Measurements from ENCODE around the gene TSHZ2. TPM values are rescaled to one million over a fixed set of nuclear protein-coding genes. Genes with fewer than 3 reads are reported as not detected.

Gene TSHZ2
- total RNA-seq, 1 donor from 2014 or later, result 1.2 TPM

DNA sequence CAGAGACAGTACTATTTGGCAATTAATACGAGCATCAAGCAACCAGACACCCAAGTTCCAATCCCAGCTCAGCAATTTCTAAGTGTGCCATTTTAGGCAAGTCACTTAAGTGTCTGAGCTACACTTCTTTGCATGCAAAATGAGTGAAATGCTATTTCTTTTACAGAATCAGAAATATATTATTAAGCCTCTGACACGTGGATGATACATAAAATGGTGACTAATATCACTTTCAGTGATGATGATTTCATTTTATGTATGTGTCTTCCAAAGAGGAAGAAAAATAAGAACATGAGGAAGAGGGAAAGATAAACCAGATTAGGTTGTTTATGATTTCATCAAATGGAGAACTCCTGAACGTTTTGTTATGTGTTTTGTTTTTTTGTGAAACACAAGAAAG lies 158.6 kb downstream of the TSHZ2 start:
- no peaks in the 10 kb centered on the region for H3K27me3 ChIP-seq (ENCODE audit: insufficient read depth, low read length)
- H3K4me3 ChIP-seq (ENCODE audit: insufficient read depth, low read depth, low read length), result no peak overlapping the region
- H3K9me3 ChIP-seq (ENCODE audit: insufficient read depth, low read depth, low read length), result no peaks in the 10 kb centered on the region
- no peak overlapping the region for H3K9ac ChIP-seq (ENCODE audit: low read length)
- H3K4me1 Mint-ChIP-seq (ENCODE audit: low read depth, unreplicated experiment), result no peaks in the 10 kb centered on the region
- DNase-seq (ENCODE audit: low read depth) (no peak), FAIRE-seq (peak; percentile 73)
- H3K4me2 ChIP-seq (ENCODE audit: low read length), result no peak overlapping the region
- H2AFZ ChIP-seq (ENCODE audit: low read depth, low read length), result no peak overlapping the region
- H3K27ac Mint-ChIP-seq (ENCODE audit: unreplicated experiment), result no peak overlapping the region
- H3K36me3 Mint-ChIP-seq (ENCODE audit: low read depth, unreplicated experiment), result no peaks in the 10 kb centered on the region
- H3K79me2 ChIP-seq (ENCODE audit: insufficient read depth, low read length), result no peaks in the 10 kb centered on the region
- TF ChIP-seq, protein P1, sequence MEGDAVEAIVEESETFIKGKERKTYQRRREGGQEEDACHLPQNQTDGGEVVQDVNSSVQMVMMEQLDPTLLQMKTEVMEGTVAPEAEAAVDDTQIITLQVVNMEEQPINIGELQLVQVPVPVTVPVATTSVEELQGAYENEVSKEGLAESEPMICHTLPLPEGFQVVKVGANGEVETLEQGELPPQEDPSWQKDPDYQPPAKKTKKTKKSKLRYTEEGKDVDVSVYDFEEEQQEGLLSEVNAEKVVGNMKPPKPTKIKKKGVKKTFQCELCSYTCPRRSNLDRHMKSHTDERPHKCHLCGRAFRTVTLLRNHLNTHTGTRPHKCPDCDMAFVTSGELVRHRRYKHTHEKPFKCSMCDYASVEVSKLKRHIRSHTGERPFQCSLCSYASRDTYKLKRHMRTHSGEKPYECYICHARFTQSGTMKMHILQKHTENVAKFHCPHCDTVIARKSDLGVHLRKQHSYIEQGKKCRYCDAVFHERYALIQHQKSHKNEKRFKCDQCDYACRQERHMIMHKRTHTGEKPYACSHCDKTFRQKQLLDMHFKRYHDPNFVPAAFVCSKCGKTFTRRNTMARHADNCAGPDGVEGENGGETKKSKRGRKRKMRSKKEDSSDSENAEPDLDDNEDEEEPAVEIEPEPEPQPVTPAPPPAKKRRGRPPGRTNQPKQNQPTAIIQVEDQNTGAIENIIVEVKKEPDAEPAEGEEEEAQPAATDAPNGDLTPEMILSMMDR (IDR thresholded peaks at IDR 0.05; ENCODE audit: insufficient read depth, low read depth, low read length), result no peak
- TF ChIP-seq EZH2 (IDR thresholded peaks at IDR 0.05; ENCODE audit: insufficient read depth, low read length), result no peak
- no peaks in the 10 kb centered on the region for H3K36me3 ChIP-seq (ENCODE audit: insufficient read depth, low read length)
- H3K9me3 Mint-ChIP-seq (ENCODE audit: unreplicated experiment), result peaks cover 2% of the 10 kb centered on the region
- no peaks in the 10 kb centered on the region for H4K20me1 ChIP-seq (ENCODE audit: insufficient read depth, low read length)
- peaks cover 15% of the 10 kb centered on the region for H3K27me3 Mint-ChIP-seq (ENCODE audit: low read depth, unreplicated experiment)
- no peak overlapping the region for H3K4me3 Mint-ChIP-seq (ENCODE audit: unreplicated experiment)
- no peak overlapping the region for H3K27ac ChIP-seq (ENCODE audit: low read depth, low read length)
- peaks cover 2% of the 10 kb centered on the region for H3K4me1 ChIP-seq (ENCODE audit: insufficient read depth, low read length)

DNA sequence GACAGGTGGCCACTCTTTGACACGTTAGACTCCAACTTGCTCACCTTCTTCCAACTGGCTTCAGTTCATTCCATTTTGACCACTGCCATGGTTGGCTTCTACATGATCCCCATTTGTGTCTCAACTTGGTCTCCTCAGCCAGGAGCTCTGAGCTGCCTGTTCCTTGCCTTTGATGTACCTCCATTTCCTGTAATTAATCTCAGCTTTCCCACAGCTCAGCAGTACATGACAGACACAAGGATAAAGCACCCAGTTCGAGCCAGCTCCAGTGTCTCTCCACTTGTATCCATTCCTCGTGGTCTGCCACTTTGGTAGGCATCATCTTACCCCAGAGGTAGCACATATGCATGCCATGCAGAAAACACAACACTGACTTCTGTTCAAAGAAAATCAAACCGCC lies 161.0 kb downstream of the TSHZ2 start:
- Mint-ChIP-seq H3K36me3 (ENCODE audit: low read depth, unreplicated experiment) (no peaks in the 10 kb centered on the region), H3K27me3 (ENCODE audit: low read depth, unreplicated experiment) (peaks cover 15% of the 10 kb centered on the region), H3K9me3 (ENCODE audit: unreplicated experiment) (peaks cover 2% of the 10 kb centered on the region), H3K27ac (ENCODE audit: unreplicated experiment) (no peak overlapping the region), H3K4me1 (ENCODE audit: low read depth, unreplicated experiment) (no peaks in the 10 kb centered on the region), H3K4me3 (ENCODE audit: unreplicated experiment) (no peak overlapping the region)
- H3K9ac ChIP-seq (ENCODE audit: low read length), result no peak overlapping the region
- H3K79me2 ChIP-seq (ENCODE audit: insufficient read depth, low read length), result no peaks in the 10 kb centered on the region
- no peak overlapping the region for H3K4me2 ChIP-seq (ENCODE audit: low read length)
- FAIRE-seq (no peak), DNase-seq (ENCODE audit: low read depth) (peak; percentile 18)
- no peak overlapping the region for H2AFZ ChIP-seq (ENCODE audit: low read depth, low read length)
- H3K9me3 ChIP-seq (ENCODE audit: insufficient read depth, low read depth, low read length), result no peaks in the 10 kb centered on the region
- H3K4me3 ChIP-seq (ENCODE audit: insufficient read depth, low read depth, low read length), result no peak overlapping the region
- H3K4me1 ChIP-seq (ENCODE audit: insufficient read depth, low read length), result no peaks in the 10 kb centered on the region
- TF ChIP-seq, protein P1 (IDR thresholded peaks at IDR 0.05; ENCODE audit: insufficient read depth, low read depth, low read length), result no peak
- TF ChIP-seq EZH2 (IDR thresholded peaks at IDR 0.05; ENCODE audit: insufficient read depth, low read length), result no peak
- no peaks in the 10 kb centered on the region for H4K20me1 ChIP-seq (ENCODE audit: insufficient read depth, low read length)
- H3K27me3 ChIP-seq (ENCODE audit: insufficient read depth, low read length), result no peaks in the 10 kb centered on the region
- no peaks in the 10 kb centered on the region for H3K36me3 ChIP-seq (ENCODE audit: insufficient read depth, low read length)
- no peak overlapping the region for H3K27ac ChIP-seq (ENCODE audit: low read depth, low read length)

DNA sequence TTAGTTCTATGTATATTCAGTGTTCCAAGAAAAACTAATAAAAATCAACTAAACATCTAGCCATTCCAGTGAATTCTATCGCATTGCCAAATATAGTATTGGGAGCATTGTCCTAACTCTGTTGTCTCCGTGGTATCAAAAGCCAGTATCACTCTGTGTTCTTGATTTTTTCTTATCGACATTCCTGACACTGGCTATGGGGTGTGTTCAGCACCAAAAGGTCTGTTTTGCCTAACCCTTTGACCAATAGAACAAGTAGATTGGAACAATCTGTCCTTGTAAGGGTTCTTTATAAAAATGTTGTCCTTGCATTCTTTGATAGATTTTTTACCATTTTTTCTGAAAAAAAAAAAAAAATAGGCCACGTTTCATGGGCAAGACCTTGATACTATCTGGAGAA lies 161.5 kb downstream of the TSHZ2 start:
- H3K27ac Mint-ChIP-seq (ENCODE audit: unreplicated experiment), result no peak overlapping the region
- Histone ChIP-seq H2AFZ (ENCODE audit: low read depth, low read length) (no peak overlapping the region), H4K20me1 (ENCODE audit: insufficient read depth, low read length) (no peaks in the 10 kb centered on the region), H3K9ac (ENCODE audit: low read length) (no peak overlapping the region), H3K79me2 (ENCODE audit: insufficient read depth, low read length) (no peaks in the 10 kb centered on the region), H3K4me2 (ENCODE audit: low read length) (no peak overlapping the region), H3K36me3 (ENCODE audit: insufficient read depth, low read length) (no peaks in the 10 kb centered on the region), H3K4me1 (ENCODE audit: insufficient read depth, low read length) (no peaks in the 10 kb centered on the region), H3K4me3 (ENCODE audit: insufficient read depth, low read depth, low read length) (no peak overlapping the region), H3K27me3 (ENCODE audit: insufficient read depth, low read length) (no peaks in the 10 kb centered on the region), H3K9me3 (ENCODE audit: insufficient read depth, low read depth, low read length) (no peaks in the 10 kb centered on the region), H3K27ac (ENCODE audit: low read depth, low read length) (no peak overlapping the region)
- no peaks in the 10 kb centered on the region for H3K36me3 Mint-ChIP-seq (ENCODE audit: low read depth, unreplicated experiment)
- no peak overlapping the region for H3K4me3 Mint-ChIP-seq (ENCODE audit: unreplicated experiment)
- FAIRE-seq (no peak), DNase-seq (ENCODE audit: low read depth) (no peak)
- H3K27me3 Mint-ChIP-seq (ENCODE audit: low read depth, unreplicated experiment), result peaks cover 15% of the 10 kb centered on the region
- TF ChIP-seq EZH2 (IDR thresholded peaks at IDR 0.05; ENCODE audit: insufficient read depth, low read length), result no peak
- TF ChIP-seq, protein P1 (IDR thresholded peaks at IDR 0.05; ENCODE audit: insufficient read depth, low read depth, low read length), result no peak
- H3K4me1 Mint-ChIP-seq (ENCODE audit: low read depth, unreplicated experiment), result peaks cover 3% of the 10 kb centered on the region
- peaks cover 2% of the 10 kb centered on the region for H3K9me3 Mint-ChIP-seq (ENCODE audit: unreplicated experiment)

Measured in astrocyte (in vitro differentiated cells and primary cell).